VCaP (cell line): ENCODE measurements around the gene MYO1F.

ENCODE experiments used
- H3K27ac ChIP-seq: fragments of 450-650 bp; 2 replicates; pipeline ENCODE4 v1.5.1; 2017
- CTCF ChIP-seq: fragments of 450-650 bp; conservative IDR thresholded peaks from 2 replicates; pipeline ENCODE4 v1.5.1; 2017; ENCODE audit warnings: mild to moderate bottlenecking, moderate library complexity

MYO1F gene

GRCh38 chr19:8609279-8610040 lies 32.2 kb upstream of the MYO1F start:
- no peak for TF ChIP-seq CTCF
- no peak overlapping the region for H3K27ac ChIP-seq

GRCh38 chr19:8608941-8609278 lies 31.7 kb upstream of the MYO1F start:
- no peak for TF ChIP-seq CTCF
- H3K27ac ChIP-seq: no peak overlapping the region

GRCh38 chr19:8607386-8607785 lies 30.1 kb upstream of the MYO1F start:
- no peak for TF ChIP-seq CTCF
- no peak overlapping the region for H3K27ac ChIP-seq

GRCh38 chr19:8605514-8605913 lies 28.3 kb upstream of the MYO1F start:
- H3K27ac ChIP-seq: no peak overlapping the region
- no peak for TF ChIP-seq CTCF

GRCh38 chr19:8601796-8602195 lies 24.6 kb upstream of the MYO1F start:
- TF ChIP-seq CTCF: no peak
- no peak overlapping the region for H3K27ac ChIP-seq

- H3K27ac ChIP-seq: no peak overlapping the region
- TF ChIP-seq CTCF: no peak
Measured at GRCh38 chr19:8600816-8601215, 23.6 kb upstream of the MYO1F start.

- H3K27ac ChIP-seq: no peak overlapping the region
- no peak for TF ChIP-seq CTCF
Measured at GRCh38 chr19:8600064-8600463, 22.8 kb upstream of the MYO1F start.
